Left colon (tissue), 2 donors: Measurements from ENCODE around the gene ACTL7A. TPM values are rescaled to one million over a fixed set of nuclear protein-coding genes. Genes with fewer than 3 reads are reported as not detected.
"Not testable (repeated sequence)": the region's sequence is repeated elsewhere in the genome, so short reads cannot be mapped to it uniquely, and the experiment has no call there.

Experiments used
- ATAC-seq: fragments of 200-7000 bp; cut with Tn5 transposase; one replicate; pipeline ENCODE4 v1.9.1; 2020; ENCODE audit warnings: mild to moderate bottlenecking, moderate library complexity
- DNase-seq, 2 donors: peaks; one replicate each; pipeline ENCODE4 v3.0.0-alpha.2; 2020
- intact Hi-C, 2 donors: fragments of 100-400 bp; cut with DNase I in 1 of 2; cut with micrococcal nuclease in 1 of 2; formaldehyde crosslinking; loops; one replicate each; pipeline versions ENCODE4 v1.11.2 to v1.14.0; 2022; cut with DNase I, micrococcal nuclease
- total RNA-seq, 2 donors: library from RNA; stranded (reverse); fragmentation: NEBNext Ultra II Directional; extraction: Animal tissue kit (Norgen Biotek cat#: 25700); gene quantifications; one replicate each; pipeline ENCODE4 v1.2.1, GENCODE V29; 2021
- donor health status: DM: no; HTN: no; CAD: no.
- donor health status: DM: yes; HTN: yes; CAD: no.

ACTL7A gene
- total RNA-seq, 2 donors from 2014 or later = not detected

DNA sequence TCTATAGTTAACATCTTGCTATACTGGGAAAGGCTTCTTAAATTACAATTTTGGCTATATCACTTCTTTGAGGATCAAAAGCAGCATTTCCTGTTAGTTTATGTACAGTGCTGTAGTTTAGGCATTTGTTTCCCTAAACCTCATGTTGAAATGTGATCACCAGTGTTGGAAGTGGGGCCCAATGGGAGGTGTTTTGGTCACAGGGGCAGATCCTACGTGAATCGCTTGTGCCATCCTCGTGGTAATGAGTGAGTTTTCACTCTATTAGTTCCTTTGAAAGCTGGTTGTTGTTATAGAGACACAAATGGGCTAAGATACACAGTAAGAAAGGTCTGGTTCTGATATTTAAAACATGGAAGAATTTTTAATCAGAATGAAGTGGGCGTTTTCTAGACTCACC is 5.8 kb downstream of the ACTL7A start:
- DNase-seq (no peak), ATAC-seq (no peak)
- intact Hi-C loops = no loop called here

DNA sequence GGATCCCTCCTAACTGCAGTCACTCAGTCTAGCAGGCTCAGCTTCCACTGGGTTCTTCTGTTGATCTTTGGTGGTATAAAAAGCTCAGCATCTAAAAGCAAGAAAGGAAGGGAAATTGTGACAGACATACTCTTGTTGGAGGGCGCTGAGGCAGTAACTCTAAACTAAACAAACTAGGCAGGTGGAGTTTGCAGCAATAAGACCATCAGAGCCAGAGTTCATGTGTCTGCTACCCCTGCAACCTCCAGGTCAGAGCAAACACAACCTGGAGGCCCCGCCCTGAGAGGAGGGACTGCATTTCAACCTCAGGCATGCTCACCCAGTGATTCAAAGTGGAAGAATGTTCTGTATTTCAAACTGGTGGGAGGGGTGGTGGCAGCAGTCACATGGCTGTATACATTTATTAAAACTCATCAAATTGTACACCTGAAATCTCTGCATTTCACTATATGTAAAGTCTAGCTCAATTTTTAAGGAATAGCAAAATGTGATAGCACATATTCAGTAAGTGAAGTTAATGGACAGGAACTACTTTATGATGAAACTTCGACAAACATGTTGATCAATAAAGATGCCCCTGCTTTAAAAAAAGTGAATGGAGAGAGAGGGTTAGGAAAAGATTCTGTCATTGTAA is 7.1 kb downstream of the ACTL7A start:
- DNase-seq (no peak), ATAC-seq (no peak)
- intact Hi-C loops = no loop called here

DNA sequence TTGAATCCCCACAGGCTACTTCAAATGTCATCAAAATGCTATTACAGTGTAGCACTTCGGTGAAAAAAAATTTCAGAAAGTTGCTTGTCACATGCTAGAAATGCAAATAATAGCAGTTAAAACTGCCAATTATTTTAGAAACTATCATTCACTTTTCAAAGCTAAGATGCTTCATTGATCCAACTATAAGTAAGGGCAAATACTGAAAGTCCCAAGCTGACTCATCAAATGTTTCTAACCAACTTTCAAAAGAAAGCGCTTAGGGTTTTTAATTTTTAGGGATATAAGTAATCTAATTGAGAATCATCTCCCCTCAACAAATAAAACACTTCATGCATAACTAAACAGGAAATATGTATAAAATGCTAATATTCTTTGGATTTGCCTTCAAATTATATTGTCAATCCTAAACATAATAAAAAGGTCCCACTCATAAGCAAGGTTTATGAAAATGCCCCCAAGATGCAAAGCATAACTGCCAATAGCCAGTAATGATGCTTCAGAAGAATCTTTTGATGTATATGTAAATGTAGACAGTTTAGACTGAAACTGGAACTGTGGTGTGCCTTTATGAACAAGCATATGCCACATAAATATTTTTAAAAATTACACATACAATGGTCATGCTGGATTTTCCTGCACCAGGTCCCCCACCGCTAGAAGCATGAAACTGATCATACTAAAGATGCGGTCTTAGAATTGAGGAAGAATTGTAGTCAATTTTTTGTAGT is 12.2 kb downstream of the ACTL7A start:
- intact Hi-C loops = no loop called here
- ATAC-seq = no peak
- DNase-seq = no peak

DNA sequence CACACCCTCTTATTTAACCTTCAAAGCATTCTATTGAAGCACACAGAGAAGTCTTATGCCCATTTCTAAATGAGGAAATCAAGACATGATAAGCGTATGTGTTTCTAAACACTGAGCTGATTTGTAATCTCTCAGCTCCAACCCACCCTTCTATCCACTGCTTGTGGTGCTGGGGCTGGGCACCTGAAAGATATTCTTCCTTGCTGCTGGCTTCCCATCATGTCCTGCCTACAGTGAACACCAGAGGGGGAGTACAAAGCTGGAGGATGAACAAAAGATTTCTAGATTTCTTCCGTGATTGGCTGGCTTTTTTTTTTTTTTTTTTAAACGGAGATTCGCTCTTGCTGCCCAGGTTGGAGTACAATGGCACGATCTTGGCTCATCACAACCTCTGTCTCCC is 14.4 kb downstream of the ACTL7A start:
- DNase-seq = no peak
- ATAC-seq = no peak
- intact Hi-C loops = no loop called here

DNA sequence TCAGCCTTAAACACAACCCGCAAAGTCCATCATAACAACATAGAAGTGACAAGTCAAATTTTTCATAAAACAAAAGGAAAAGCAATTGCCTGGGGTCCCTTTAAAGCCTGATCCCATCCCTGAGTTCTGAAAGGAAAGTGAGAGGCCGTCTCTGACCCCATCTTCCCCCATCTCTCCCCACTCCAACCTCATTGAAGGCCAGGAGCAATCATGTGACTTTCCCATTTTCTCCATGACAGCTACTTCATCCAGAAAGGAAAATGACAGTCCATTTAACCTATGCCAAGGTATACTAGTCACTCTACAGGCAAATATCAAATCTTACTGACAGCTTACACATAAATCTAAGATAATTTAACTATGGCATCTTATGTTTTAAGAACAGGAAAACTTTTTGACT is 15.5 kb downstream of the ACTL7A start:
- DNase-seq = no peak
- no peak for ATAC-seq
- intact Hi-C loops = no loop called here

DNA sequence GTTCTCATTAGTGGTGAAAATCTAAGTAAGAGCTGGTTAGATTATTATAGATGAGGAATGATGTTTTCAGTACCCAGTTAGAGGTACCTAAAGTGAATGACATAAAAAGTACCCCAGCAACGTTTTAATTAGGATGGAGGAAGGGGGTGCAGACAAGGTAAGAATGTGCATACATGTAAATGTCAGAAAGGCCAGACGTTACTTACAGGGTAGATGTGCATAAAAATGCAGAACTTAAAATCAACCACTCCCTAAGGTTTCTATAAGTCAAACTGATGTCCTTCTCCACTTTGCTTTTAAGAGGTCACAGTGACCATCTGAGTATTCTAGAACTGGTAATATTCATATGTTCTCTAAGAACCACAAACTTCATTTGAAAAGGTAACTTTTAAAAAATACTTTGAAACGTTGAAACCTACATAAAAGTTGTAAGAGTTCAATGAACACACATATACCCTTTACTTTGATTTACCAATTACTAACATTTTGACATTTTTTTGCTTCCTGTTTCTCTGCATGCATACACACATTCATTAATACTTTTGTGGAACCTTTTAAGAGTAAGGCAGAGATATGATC is 18.8 kb downstream of the ACTL7A start:
- no peak for ATAC-seq
- DNase-seq = no peak
- intact Hi-C loops = no loop called here

DNA sequence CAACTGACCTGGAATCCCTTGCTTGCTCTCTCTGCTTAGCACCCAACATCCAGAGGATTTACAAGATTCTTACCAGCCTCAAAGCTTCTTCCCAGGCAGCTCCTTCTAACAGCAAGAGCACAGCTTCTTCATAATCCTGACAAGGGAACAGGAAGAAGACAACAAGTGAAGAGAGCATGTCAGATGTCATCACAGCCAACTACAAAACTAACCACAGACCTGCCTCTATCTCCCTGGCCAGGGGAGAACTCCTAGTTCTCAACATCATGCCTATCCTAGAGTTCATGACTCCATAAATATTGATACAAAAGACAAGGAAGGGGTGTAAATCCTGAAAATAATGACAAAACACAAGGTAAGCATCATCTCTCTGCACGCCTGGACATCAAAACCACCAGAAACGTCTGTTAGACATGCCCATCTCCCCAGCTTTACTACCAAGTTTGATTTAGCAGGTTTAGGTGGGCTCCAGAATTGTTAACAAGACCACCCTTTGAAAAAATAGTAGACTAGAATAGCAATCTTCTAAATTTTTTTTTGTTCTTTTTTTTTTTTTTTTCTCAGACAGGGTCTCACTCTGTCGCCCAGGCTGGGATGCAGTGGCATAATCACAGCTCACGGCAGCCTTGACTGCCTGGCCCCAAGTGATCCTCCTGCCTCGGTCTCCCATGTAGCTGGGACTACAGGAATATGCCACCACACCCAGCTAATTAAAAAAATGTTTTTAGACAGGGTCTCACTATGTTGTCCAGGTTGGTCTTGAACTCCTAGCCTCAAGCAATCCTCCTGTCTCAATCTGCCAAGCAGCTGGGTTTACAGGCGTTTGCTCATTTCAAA is 20.2 kb downstream of the ACTL7A start:
- DNase-seq (no peak), ATAC-seq (no peak)
- intact Hi-C loops = no loop called here

DNA sequence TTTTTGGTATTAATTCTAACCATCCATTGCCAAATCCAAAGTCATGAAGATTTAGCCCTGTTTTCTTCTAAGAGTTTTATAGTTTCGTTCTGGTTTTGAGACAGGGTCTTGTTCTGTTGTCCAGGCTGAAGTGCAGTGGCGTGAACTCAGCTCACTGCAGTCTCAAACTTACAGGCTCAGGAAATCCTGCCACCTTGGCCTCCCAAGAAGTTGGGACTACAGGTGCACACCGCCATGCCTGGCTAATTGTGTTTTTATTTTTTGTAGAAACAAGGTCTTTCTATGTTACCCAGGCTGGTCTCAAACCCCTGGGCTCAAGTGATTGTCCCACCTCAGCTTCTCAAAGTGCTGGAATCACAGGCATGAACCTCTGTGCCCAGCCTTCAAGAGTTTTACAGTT is 21.0 kb downstream of the ACTL7A start:
- no peak for ATAC-seq
- intact Hi-C loops = no loop called here
- DNase-seq = no peak

DNA sequence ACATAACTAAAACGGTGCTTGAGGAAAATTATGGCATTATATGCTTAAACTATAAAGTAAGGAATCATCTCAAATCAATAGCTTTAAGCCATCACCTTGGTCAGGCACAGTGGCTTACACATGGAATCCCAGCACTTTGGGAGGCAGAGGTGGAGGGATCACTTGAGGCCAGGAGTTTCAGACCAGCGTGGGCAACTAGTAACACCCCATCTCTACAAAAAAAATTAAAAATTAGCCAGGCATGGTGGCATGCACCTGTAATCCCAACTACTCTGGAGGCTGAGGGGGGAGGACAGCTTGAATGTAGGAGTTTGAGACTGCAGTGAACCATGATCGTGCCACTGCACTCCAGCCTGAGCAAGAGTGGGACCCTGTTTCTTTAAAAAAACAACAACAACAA is 22.6 kb downstream of the ACTL7A start:
- intact Hi-C loops = no loop called here
- no peak for ATAC-seq
- DNase-seq = no peak

DNA sequence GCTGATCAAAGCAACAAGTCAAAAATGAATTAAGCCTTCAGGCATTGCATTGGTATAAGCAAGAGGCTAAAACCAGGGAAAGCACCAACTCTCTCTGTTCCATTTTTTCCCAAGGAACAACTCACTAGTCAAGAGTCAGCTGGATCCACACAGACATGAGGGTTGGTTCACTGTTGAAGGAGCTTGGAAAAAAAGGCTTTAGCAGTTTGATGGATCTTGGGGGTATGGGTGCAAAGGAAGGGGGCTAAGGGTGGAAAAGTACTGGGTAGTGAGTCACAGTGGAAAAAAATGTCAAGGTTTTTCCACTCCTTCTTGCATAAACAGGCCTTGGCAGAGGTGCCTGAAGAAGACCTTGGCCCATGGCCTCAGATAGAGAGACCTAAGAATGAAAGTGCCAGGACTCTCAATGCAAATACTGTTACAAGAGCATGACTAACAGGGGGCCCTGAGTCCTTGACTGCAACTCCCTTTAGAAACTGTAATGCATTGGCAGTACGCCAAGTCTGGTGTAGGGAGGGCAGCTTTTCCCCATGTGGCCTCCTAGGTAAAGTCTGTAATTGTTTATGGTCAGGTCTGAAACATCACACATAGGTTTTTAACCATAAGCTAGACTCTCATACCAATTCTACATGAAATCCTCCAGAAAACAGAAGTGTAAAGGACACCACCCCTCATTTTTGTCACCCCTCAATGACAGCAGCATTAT is 23.7 kb downstream of the ACTL7A start:
- ATAC-seq = peak; percentile 69
- intact Hi-C loops = no loop called here
- DNase-seq = peak; percentile 15 to 41

DNA sequence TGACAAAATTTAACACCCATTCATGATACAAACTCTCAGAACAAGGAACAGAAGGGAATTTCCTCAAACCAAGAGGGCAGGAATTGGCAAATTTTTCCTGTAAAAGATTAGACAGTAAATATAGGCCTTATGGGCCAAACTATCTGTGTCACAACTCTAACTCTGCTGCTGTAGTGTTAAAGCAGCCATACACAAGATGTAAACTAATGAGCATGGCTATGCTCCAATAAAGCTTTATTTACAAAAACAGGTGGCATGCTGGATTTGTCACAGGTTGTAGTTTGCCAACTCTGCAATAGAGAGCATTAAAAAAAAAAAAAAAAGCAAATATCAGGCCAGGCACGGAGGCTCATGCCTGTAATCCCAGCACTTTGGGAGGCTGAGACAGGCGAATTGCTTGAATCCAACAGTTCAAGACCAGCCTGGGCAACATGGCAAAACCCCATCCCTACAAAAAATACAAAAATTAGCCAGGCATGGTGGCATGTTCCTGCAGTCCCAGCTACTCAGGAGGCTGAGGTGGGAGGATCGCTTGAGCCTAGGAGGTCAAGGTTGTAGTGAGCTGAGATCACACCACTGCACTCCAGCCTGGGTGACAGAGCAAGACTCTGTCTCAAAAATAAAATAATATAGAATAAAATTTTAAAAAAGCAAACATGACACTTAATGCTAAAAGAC is 24.7 kb downstream of the ACTL7A start:
- peak; percentile 42 for ATAC-seq
- intact Hi-C loops, DNase-seq: not testable (repeated sequence)

DNA sequence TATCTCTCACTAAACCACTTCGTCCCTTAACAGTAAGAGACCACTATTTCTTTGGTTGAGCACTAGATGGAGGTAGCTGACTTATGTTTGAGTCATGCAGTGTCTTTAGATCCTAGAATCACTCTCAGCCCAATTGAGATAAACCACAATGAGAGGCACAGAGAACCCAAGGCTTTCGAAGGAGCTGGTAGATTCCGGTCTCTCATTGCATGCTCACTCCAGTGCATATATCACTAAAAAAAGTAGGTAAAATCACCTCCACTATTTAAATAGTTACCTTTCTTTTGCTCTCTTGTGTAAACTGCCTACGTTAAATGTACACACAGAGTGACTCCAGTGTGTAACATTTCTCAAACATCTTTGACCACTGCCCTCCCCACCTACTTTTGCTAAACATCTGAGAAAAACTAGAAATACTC is 27.6 kb downstream of the ACTL7A start:
- DNase-seq (no peak), ATAC-seq (no peak)
- intact Hi-C loops = no loop called here

DNA sequence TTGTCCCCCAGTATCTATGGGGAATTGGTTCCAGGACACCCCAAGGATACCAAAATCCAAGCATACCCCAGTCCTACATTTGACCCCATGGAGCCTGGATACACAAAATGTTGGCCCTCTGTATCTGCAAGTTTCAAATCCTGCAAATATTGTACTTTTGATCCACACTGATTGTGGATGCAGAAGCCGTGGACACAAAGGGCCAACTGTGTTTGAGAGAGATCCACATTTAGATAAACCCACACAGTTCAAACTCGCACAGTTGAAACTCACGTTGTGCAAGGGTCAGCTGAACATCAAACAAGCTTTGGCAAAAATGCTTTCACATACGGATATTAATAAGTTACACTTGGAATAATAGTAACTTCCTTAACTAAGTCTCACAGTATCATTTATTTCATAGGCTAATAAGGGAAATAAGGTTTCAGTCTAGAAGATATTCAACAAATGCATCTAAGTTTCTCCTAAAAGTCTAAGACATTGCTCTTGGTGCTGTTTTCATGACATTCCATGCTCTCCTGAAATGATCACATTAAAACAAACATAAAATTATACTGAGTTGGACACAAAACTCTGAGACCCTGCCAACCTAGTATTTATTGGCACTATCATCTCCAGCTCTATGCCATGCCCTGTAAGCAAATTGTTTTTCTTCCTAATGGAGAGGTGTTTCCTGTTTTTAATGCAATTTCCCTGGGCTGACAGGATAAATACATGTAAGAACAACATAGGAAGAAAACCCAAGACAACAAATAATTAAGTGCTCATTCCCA is 32.3 kb downstream of the ACTL7A start:
- intact Hi-C loops = no loop called here
- DNase-seq (no peak), ATAC-seq (no peak)

DNA sequence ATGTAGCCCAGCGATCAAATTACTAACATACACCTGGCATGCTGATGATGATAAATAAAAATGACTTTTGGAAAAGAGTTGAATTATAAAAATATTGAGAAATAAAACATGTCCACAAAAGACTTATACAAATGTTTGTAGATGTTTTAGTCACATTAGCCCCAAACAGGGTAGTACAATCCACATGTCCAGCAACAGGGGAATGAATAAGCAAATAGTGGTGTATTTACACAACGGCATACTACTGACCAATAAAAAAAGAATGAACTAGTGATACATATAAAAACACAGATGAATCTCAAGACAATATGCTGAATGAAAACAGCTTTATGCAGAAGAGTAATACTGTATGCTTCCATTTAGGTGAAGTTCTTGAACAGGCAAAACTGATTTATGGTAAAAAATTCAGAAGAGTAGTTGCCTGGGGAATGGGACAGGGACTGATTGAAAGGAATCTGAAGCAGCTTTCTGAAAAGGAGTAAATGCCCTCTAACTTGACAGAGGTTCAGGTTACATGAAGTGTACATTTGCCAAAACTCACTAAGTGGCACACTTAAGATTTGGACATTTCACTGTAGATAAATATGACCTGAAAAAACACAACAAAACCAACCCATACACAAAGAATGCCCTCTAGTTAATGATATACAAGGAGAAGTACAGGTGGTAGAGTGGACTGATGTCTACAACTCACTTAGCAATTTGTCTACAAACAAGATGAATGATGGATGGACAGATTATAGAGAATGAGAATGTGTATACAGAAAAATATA is 35.4 kb downstream of the ACTL7A start:
- ATAC-seq = no peak
- intact Hi-C loops = no loop called here
- DNase-seq = no peak

DNA sequence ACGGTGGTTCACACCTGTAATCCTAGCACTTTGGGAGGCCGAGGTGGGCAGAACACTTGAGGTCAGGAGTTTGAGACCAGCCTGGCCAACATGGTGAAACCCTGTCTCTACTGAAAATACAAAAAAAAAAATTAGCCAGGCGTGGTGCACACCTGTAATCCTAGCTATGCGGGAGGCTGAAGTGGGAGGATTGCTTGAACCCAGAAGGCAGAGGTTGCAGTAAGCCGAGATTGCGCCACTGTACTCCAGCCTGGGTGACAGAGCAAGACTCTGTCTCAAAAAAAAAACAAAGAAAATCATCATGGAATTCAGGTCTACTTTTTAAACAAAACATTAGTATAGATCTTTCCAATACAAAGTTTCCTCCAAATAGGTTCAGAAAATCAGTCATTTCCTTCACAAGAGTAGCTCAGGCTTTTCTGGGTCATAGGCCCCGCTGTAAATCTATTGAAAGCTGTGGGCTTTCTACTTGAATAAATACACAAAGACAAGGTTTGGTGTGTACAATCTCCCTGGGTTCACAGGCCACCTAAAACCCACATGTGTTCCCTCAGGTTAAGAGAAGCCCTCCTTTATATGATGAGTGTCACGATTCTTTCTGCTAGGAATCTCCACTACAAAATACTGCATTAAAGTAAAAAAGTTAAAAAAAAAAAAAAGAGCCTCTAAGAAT is 37.1 kb downstream of the ACTL7A start:
- ATAC-seq, intact Hi-C loops, DNase-seq: not testable (repeated sequence)

DNA sequence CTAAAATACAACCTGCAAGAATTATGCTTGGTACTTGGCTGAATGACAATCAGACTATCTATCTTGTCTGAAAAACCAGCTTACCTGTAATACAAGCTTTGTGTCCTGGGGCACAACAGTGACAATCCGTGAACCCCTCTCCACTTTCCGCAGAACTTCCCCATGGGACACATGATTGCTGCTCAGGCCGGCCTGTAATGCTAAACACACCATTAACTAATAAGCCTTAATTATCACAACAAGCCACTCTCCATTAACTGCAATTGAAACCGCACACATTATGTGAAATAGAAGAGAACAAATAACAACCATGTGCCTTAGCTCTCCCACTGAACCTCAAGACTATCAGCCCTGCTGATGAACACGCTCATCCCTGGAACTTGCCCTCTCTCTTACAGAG is 38.1 kb downstream of the ACTL7A start:
- no peak for DNase-seq
- intact Hi-C loops = no loop called here
- no peak for ATAC-seq
